ENCODE measurements around the gene ORAI3.

GRCh38 chr16:30951193-30951592, 2.3 kb downstream of the ORAI3 start:
- TF ChIP-seq CTCF (IDR thresholded peaks at IDR 0.05) (no peak), EP300 (IDR thresholded peaks at IDR 0.05; ENCODE audit: borderline replicate concordance in 1 of 2, low read depth in 1 of 2, low read length in 1 of 2) (no peak)
